Hepatocyte (in vitro differentiated cells): ENCODE measurements around the gene C2orf81. TPM values are rescaled to one million over a fixed set of nuclear protein-coding genes. Genes with fewer than 3 reads are reported as not detected.

Experiments used
- DNase-seq: peaks from one replicate; pipeline ENCODE4 v3.0.0-alpha.2; 2016; ENCODE audit warnings: low spot score
- H2AFZ ChIP-seq: fragments of 200-600 bp; sonication (generic); 2 replicates; pipeline ENCODE4 v1.6.0; 2016; ENCODE audit warnings: antibody characterized with exemption, mild to moderate bottlenecking
- H3K27ac ChIP-seq: fragments of 200-600 bp; sonication (generic); 2 replicates; pipeline ENCODE4 v1.5.1; 2016; ENCODE audit warnings: mild to moderate bottlenecking
- H3K27me3 ChIP-seq: fragments of 200-600 bp; sonication (generic); 2 replicates; pipeline ENCODE4 v1.6.1; 2016
- H3K36me3 ChIP-seq: fragments of 200-600 bp; sonication (generic); replicated peaks from 2 replicates; pipeline ENCODE4 v1.5.1; 2016; ENCODE audit warnings: low read depth; ENCODE audit not compliant: insufficient read depth
- H3K4me1 ChIP-seq: fragments of 200-600 bp; sonication (generic); 2 replicates; pipeline ENCODE4 v1.5.1; 2016; ENCODE audit warnings: mild to moderate bottlenecking, moderate library complexity; ENCODE audit not compliant: insufficient read depth
- H3K4me2 ChIP-seq: fragments of 200-600 bp; sonication (generic); 2 replicates; pipeline ENCODE4 v1.6.0; 2016
- H3K4me3 ChIP-seq: fragments of 200-600 bp; sonication (generic); 2 replicates; pipeline ENCODE4 v1.5.1; 2016; ENCODE audit warnings: mild to moderate bottlenecking
- H3K79me2 ChIP-seq: fragments of 200-600 bp; sonication (generic); 2 replicates; pipeline ENCODE4 v1.6.0; 2017; ENCODE audit warnings: mild to moderate bottlenecking
- H3K9me2 ChIP-seq: fragments of 200-600 bp; sonication (generic); replicated peaks from 2 replicates; pipeline ENCODE4 v1.6.0; 2017; ENCODE audit warnings: mild to moderate bottlenecking; ENCODE audit not compliant: insufficient read depth
- H3K9me3 ChIP-seq: fragments of 200-600 bp; sonication (generic); 2 replicates; pipeline ENCODE4 v1.5.1; 2016; ENCODE audit warnings: low read depth, mild to moderate bottlenecking
- H4K20me1 ChIP-seq: fragments of 200-600 bp; sonication (generic); 2 replicates; pipeline ENCODE4 v1.6.0; 2016; ENCODE audit warnings: mild to moderate bottlenecking; ENCODE audit not compliant: insufficient read depth, poor library complexity, severe bottlenecking
- EZH2 ChIP-seq: fragments of 200-600 bp; sonication (generic); IDR thresholded peaks from 2 replicates; pipeline ENCODE4 v1.6.1; 2016; ENCODE audit warnings: antibody characterized with exemption, mild to moderate bottlenecking, borderline replicate concordance
- EZH2phosphoT487 ChIP-seq: fragments of 200-600 bp; sonication (generic); IDR thresholded peaks from one replicate; pipeline ENCODE4 v1.6.1; 2018; ENCODE audit warnings: antibody characterized with exemption, mild to moderate bottlenecking, low read depth, moderate library complexity; ENCODE audit not compliant: unreplicated experiment, severe bottlenecking
- WGBS: methylation state at CpG from one replicate; pipeline ENCODE4 v1.1.6; 2016; ENCODE audit warnings: low lambda C conversion rate; ENCODE audit errors: missing lambda C conversion rate; 5-methylcytosine and 5-hydroxymethylcytosine counted together
- polyA plus RNA-seq: library from polyadenylated mRNA; unstranded; fragments of >200 nt; fragmentation: Nextera tagmentation; extraction: Ambion mirVana; gene quantifications from 2 replicates; pipeline ENCODE4 v1.2.1, GENCODE V29; 2016
- total RNA-seq: library from RNA; depleted of rRNA; stranded (reverse); fragments of >200 nt; gene quantifications from 2 replicates; pipeline ENCODE4 v1.2.3, GENCODE V29; 2014
- TF ChIP-seq, protein P1 (sequence below): fragments of 200-600 bp; sonication (generic); IDR thresholded peaks from 2 replicates; pipeline ENCODE4 v1.5.1; 2016; ENCODE audit warnings: antibody characterized with exemption, mild to moderate bottlenecking; ENCODE audit not compliant: poor library complexity

C2orf81 gene
- total and polyA plus RNA-seq, 2 experiments from 2014 or later: 0.37 to 0.76 TPM

DNA sequence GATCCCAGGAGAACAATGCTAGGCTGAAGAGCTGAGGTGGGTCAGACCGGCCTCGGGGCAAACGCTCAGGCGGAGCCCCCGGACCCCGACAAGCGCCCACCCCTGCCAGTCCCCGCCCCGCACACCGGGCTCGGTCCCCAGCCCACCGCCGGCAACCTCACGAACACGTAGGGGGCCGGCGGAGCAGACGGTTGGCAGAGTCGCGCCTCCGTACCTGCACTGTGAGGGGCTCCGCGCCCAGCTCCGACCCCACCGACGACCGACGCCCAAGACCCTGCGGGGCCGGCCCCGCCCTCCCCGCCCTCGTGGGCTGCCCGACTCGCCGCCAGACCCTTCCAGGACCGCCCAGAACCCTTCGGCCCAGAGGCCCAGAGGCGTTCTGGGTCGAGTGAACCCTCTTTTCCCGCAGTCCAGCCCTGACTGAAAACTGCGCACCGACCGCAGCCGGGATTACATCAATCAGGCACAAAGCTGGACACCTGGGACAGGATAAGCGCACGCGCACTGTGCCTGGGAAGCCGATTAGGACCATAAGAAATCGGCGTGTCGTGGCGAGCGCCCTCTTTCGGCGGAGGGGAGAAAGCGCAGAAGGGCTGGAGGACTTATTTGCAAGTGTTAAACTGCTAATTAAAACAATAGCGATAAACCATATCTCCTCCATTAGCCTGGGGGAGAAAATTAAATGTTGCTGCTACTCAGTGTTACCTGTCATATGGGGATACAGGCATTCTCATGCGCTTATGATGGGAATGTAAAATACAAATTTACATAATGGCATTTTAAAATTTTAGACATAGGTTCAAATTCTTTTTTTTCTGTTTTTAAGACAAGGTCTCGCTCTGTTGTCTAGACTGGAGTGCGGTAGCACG, 29.6 kb downstream of the C2orf81 start:
- Histone ChIP-seq H3K4me1 (peaks cover 14% of the 10 kb centered on the region), H3K4me2 (peak overlapping the region; percentile 79), H3K9me3 (no peaks in the 10 kb centered on the region), H3K36me3 (no peaks in the 10 kb centered on the region), H3K9me2 (no peaks in the 10 kb centered on the region), H3K79me2 (peaks cover 48% of the 10 kb centered on the region), H3K27ac (peak overlapping the region; percentile 97), H3K27me3 (no peaks in the 10 kb centered on the region), H3K4me3 (peak overlapping the region; percentile 62), H4K20me1 (peaks cover 22% of the 10 kb centered on the region), H2AFZ (peak overlapping the region; percentile 89)
- TF ChIP-seq EZH2 (no peak), EZH2phosphoT487 (no peak)
- TF ChIP-seq, protein P1, sequence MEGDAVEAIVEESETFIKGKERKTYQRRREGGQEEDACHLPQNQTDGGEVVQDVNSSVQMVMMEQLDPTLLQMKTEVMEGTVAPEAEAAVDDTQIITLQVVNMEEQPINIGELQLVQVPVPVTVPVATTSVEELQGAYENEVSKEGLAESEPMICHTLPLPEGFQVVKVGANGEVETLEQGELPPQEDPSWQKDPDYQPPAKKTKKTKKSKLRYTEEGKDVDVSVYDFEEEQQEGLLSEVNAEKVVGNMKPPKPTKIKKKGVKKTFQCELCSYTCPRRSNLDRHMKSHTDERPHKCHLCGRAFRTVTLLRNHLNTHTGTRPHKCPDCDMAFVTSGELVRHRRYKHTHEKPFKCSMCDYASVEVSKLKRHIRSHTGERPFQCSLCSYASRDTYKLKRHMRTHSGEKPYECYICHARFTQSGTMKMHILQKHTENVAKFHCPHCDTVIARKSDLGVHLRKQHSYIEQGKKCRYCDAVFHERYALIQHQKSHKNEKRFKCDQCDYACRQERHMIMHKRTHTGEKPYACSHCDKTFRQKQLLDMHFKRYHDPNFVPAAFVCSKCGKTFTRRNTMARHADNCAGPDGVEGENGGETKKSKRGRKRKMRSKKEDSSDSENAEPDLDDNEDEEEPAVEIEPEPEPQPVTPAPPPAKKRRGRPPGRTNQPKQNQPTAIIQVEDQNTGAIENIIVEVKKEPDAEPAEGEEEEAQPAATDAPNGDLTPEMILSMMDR: peak; percentile 99
- WGBS: 3% methylated on average over 53 of the region's 62 CpGs
- peak; percentile 96 for DNase-seq

DNA sequence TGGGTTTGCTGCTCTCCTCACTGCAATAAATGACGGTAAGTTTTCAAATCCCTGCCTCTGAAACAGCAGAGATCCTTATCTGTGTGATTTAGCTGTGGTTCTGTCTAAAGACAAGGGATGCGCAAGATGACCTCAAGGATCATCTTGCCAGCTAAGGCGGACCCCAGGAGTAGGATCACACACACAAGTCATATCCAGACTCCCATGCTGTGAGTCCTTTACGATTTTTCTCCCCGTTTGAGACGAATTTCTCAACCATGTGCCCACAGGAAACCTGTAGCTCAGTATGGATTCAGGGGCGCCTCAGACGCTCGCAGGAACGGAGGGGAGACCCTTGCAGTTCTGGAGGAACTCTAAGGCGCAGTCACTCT, 30.2 kb downstream of the C2orf81 start:
- H3K79me2 ChIP-seq: peaks cover 55% of the 10 kb centered on the region
- H3K27me3 ChIP-seq: no peaks in the 10 kb centered on the region
- H3K9me2 ChIP-seq: no peaks in the 10 kb centered on the region
- H4K20me1 ChIP-seq: peaks cover 28% of the 10 kb centered on the region
- peak; percentile 36 for DNase-seq
- no peaks in the 10 kb centered on the region for H3K9me3 ChIP-seq
- H3K36me3 ChIP-seq: no peaks in the 10 kb centered on the region
- peak overlapping the region; percentile 89 for H2AFZ ChIP-seq
- H3K4me2 ChIP-seq: peak overlapping the region; percentile 79
- peak overlapping the region; percentile 62 for H3K4me3 ChIP-seq
- 1% methylated on average over 11 of the region's 11 CpGs for WGBS
- H3K4me1 ChIP-seq: peaks cover 14% of the 10 kb centered on the region
- TF ChIP-seq EZH2 (no peak), EZH2phosphoT487 (no peak)
- TF ChIP-seq, protein P1: no peak
- peak overlapping the region; percentile 97 for H3K27ac ChIP-seq

DNA sequence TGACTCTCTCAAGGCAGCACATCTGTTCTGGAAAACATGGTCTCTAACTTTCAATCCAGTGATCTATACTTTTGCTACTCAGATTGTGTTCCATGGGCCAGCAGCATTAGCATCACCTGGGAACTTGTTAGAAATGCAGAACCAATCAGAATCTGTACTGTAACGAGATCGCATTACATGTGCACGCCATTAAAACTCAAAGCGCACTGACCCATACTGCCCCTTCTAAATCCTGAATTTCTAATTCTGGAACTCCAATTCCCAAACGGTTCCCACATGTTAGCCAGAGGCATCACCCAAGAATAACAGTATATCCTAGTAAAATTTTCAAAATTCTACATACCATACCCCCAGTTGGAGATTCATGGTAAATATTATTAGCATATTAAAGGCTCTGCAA, 30.8 kb downstream of the C2orf81 start:
- Histone ChIP-seq H3K4me1 (peaks cover 14% of the 10 kb centered on the region), H3K27me3 (no peaks in the 10 kb centered on the region), H3K9me3 (no peaks in the 10 kb centered on the region), H3K9me2 (no peaks in the 10 kb centered on the region), H3K36me3 (no peaks in the 10 kb centered on the region), H3K4me3 (peak overlapping the region; percentile 62), H2AFZ (no peak overlapping the region), H3K79me2 (peaks cover 60% of the 10 kb centered on the region), H3K27ac (no peak overlapping the region), H3K4me2 (peak overlapping the region; percentile 79), H4K20me1 (peaks cover 34% of the 10 kb centered on the region)
- TF ChIP-seq, protein P1: no peak
- TF ChIP-seq EZH2phosphoT487 (no peak), EZH2 (no peak)
- WGBS: 50% methylated on average over 5 of the region's 5 CpGs
- no peak for DNase-seq
